ENCODE data around the gene FAM228B.

- TF ChIP-seq EZH2 (IDR thresholded peaks at IDR 0.05; ENCODE audit: low read length) (no peak), CTCF (optimal IDR thresholded peaks at IDR 0.05 in 1 of 3, IDR thresholded peaks at IDR 0.05 in 1 of 3, conservative IDR thresholded peaks at IDR 0.05 in 1 of 3; ENCODE audit: extremely low read depth in 1 of 3, insufficient read depth in 2 of 3, low read length in 3 of 3) (no peak)
Observed at GRCh38 chr2:24153478-24153877, 30.2 kb downstream of the FAM228B start.

Measured in keratinocyte (primary cell).